ENCODE data around the gene DDX46. TPM values are rescaled to one million over a fixed set of nuclear protein-coding genes. Genes with fewer than 3 reads are reported as not detected.
"Not testable (repeated sequence)": the region's sequence is repeated elsewhere in the genome, so short reads cannot be mapped to it uniquely, and the experiment has no call there.

DDX46 gene
- total RNA-seq, 1 donor from 2014 or later: 24.4 TPM

- no peaks in the 10 kb centered on the region for H3K27me3 ChIP-seq (ENCODE audit: low read depth)
- peaks cover 16% of the 10 kb centered on the region for H3K4me1 ChIP-seq
- no peak for TF ChIP-seq CTCF (IDR thresholded peaks at IDR 0.05; ENCODE audit: borderline replicate concordance)
- no peaks in the 10 kb centered on the region for H3K9me3 ChIP-seq (replicated peaks)
- DNase-seq: no peak
- H3K27ac ChIP-seq (replicated peaks): no peak overlapping the region
- H3K4me3 ChIP-seq: no peak overlapping the region
- peaks cover 42% of the 10 kb centered on the region for H3K36me3 ChIP-seq
- intact Hi-C loops (cut with micrococcal nuclease): no loop called here
Observed at GRCh38 chr5:134835623-134836022, 77.0 kb downstream of the DDX46 start.

GRCh38 chr5:134837530-134838181 is 79.1 kb downstream of the DDX46 start:
- no peak for DNase-seq
- Histone ChIP-seq H3K4me3 (no peak overlapping the region), H3K27me3 (ENCODE audit: low read depth) (no peaks in the 10 kb centered on the region), H3K9me3 (replicated peaks) (no peaks in the 10 kb centered on the region), H3K4me1 (peaks cover 16% of the 10 kb centered on the region), H3K27ac (replicated peaks) (no peak overlapping the region), H3K36me3 (peaks cover 42% of the 10 kb centered on the region)
- no peak for TF ChIP-seq CTCF (IDR thresholded peaks at IDR 0.05; ENCODE audit: borderline replicate concordance)
- intact Hi-C loops (cut with micrococcal nuclease): no loop called here

- H3K36me3 ChIP-seq: peaks cover 39% of the 10 kb centered on the region
- H3K27ac ChIP-seq (replicated peaks); H3K9me3 ChIP-seq (replicated peaks); DNase-seq; intact Hi-C loops (cut with micrococcal nuclease); H3K27me3 ChIP-seq (ENCODE audit: low read depth); H3K4me3 ChIP-seq: not testable (repeated sequence)
- H3K4me1 ChIP-seq: peaks cover 16% of the 10 kb centered on the region
Observed at GRCh38 chr5:134838361-134838760, 79.8 kb downstream of the DDX46 start.

GRCh38 chr5:134840811-134841210 is 82.2 kb downstream of the DDX46 start:
- Histone ChIP-seq H3K9me3 (replicated peaks) (no peaks in the 10 kb centered on the region), H3K4me3 (no peak overlapping the region), H3K36me3 (peaks cover 28% of the 10 kb centered on the region), H3K27me3 (ENCODE audit: low read depth) (no peaks in the 10 kb centered on the region), H3K27ac (replicated peaks) (no peak overlapping the region), H3K4me1 (peaks cover 23% of the 10 kb centered on the region)
- intact Hi-C loops (cut with micrococcal nuclease): no loop called here
- TF ChIP-seq CTCF (IDR thresholded peaks at IDR 0.05; ENCODE audit: borderline replicate concordance): no peak
- no peak for DNase-seq

GRCh38 chr5:134844252-134844651 is 85.7 kb downstream of the DDX46 start:
- H3K27ac ChIP-seq (replicated peaks): no peak overlapping the region

More at GRCh38 chr5:134844252-134844651, 85.7 kb downstream of the DDX46 start:
- Histone ChIP-seq H3K27me3 (ENCODE audit: low read depth) (no peaks in the 10 kb centered on the region), H3K4me3 (no peak overlapping the region), H3K36me3 (peaks cover 8% of the 10 kb centered on the region), H3K9me3 (replicated peaks) (no peaks in the 10 kb centered on the region), H3K4me1 (peaks cover 41% of the 10 kb centered on the region)
- TF ChIP-seq CTCF (IDR thresholded peaks at IDR 0.05; ENCODE audit: borderline replicate concordance): no peak
- intact Hi-C loops (cut with micrococcal nuclease): no loop called here
- no peak for DNase-seq
